Central memory CD8-positive, alpha-beta T cell (primary cell): ENCODE measurements around the gene MIS12.

ENCODE experiments used
- ATAC-seq: fragments of 150-1000 bp; cut with Tn5 transposase; replicated peaks from 2 replicates; pipeline ENCODE4 v1.10.0; 2022; ENCODE audit warnings: mild to moderate bottlenecking, moderate FRiP score, moderate number of reproducible peaks; ENCODE audit not compliant: poor library complexity, severe bottlenecking; ENCODE audit errors: extremely low read depth
- DNase-seq, 2 donors: peaks; one replicate each; pipeline ENCODE4 v3.0.0; 2021; ENCODE audit warnings: low spot score in 2 of 2
- H3K27ac Mint-ChIP-seq: one replicate; pipeline ENCODE4 v1.8.0; 2022; ENCODE audit warnings: low read depth, mild to moderate bottlenecking, moderate library complexity, mixed read lengths
- H3K27me3 Mint-ChIP-seq: one replicate; pipeline ENCODE4 v1.8.0; 2022; ENCODE audit warnings: mixed read lengths
- H3K36me3 Mint-ChIP-seq: one replicate; pipeline ENCODE4 v1.8.0; 2022; ENCODE audit warnings: mild to moderate bottlenecking, moderate library complexity, mixed read lengths; ENCODE audit not compliant: insufficient read depth
- H3K4me1 Mint-ChIP-seq: one replicate; pipeline ENCODE4 v1.8.0; 2022; ENCODE audit warnings: mixed read lengths
- H3K4me3 Mint-ChIP-seq: one replicate; pipeline ENCODE4 v1.8.0; 2022; ENCODE audit warnings: mild to moderate bottlenecking, moderate library complexity, mixed read lengths
- H3K9me3 Mint-ChIP-seq: one replicate; pipeline ENCODE4 v1.8.0; 2022; ENCODE audit warnings: mixed read lengths

Gene MIS12, protein sequence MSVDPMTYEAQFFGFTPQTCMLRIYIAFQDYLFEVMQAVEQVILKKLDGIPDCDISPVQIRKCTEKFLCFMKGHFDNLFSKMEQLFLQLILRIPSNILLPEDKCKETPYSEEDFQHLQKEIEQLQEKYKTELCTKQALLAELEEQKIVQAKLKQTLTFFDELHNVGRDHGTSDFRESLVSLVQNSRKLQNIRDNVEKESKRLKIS

DNA sequence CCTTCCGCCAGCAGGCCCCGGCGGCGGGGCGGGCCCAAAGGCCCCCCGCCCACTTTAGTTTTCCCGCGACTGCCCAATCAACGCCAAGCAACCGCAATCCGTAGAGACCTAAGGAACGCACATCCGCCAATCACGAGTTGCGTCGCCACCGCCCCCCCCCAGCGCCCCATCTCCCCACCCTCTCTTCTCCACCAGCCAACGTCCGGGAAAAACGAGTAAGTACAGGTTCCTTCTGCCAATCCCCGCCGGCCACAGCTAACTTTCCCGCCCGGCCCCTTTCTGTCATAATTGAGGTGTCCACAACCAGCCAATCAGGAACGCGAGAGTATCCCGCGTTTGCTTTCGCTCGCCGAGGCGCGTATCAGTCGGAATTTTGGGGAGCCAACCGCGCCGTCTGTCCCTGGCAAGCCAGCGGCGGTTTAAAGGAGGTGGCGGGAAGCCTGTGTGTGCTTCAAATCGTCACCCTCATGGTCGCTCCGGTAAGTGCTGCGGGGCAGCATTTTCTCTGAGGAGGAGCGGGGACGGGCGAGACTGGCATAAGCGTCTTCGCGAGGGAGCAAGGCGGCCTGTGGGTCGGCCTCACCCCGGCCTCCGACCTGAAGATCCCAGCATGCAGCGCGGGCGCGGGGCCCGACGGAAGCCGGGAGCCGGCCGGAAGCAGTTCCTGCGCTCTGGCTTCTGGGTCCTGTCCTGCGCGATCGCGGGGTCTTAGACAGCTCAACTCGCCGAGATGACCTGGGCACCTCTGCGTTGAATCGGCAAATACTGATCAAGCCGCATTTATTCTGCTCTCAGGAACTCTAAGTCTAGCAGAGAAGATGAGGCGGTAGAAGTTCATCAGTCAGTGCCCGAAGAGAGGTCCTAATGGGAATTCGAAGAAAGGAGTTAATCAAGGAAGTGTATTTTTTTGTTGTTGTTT, at the start of gene MIS12:
Gene MIS12 (plus strand): TSS at position 361 of the 919 bp plus-strand sequence. CDS start 2,297 bp downstream, outside the sequence.
- H3K27ac Mint-ChIP-seq, result peak within 1 kb of the TSS; percentile 97
- H3K4me3 Mint-ChIP-seq, result peak within 1 kb of the TSS; percentile 93
- DNase-seq (peak; percentile 86 to 96), ATAC-seq (peak; percentile 88)
- H3K36me3 Mint-ChIP-seq, result peaks cover 51% of the 10 kb centered on the region
- H3K4me1 Mint-ChIP-seq, result peaks cover 37% of the 10 kb centered on the region
- H3K27me3 Mint-ChIP-seq, result no peaks in the 10 kb centered on the region
- H3K9me3 Mint-ChIP-seq, result no peaks in the 10 kb centered on the region

DNA sequence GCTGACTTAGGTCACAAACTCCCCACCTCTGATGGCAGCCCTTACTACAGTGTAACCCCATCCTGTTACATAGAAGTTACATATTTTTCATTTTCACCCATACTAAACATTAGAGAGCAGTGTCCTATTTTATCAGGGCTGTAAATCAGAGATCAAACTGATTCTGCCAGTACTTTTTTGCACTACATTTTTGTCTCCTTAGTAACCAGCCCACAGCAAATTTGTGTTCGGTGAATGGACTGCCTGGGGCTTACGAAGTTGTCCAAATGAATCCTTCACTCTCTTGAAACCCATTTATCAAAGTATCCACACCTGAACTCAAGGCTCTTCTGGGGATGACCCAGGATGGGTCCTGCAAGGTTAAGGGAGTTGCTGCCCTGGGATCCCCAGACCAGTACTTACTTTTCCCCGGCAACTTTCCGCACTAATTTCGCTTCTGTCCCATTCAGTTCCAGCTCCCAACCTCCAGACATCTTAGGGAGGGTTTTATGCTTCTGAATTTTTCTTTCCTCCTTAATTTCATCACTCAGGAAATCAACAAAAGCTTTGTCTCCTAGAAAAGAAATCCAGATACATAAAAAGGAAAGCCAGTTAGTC, 48.5 kb upstream of the MIS12 start:
- no peak for ATAC-seq
- Mint-ChIP-seq H3K4me3 (peak overlapping the region; percentile 76), H3K27me3 (no peaks in the 10 kb centered on the region), H3K36me3 (peaks cover 41% of the 10 kb centered on the region), H3K4me1 (peaks cover 16% of the 10 kb centered on the region), H3K27ac (peak overlapping the region; percentile 81), H3K9me3 (no peaks in the 10 kb centered on the region)
- no peak for DNase-seq

DNA sequence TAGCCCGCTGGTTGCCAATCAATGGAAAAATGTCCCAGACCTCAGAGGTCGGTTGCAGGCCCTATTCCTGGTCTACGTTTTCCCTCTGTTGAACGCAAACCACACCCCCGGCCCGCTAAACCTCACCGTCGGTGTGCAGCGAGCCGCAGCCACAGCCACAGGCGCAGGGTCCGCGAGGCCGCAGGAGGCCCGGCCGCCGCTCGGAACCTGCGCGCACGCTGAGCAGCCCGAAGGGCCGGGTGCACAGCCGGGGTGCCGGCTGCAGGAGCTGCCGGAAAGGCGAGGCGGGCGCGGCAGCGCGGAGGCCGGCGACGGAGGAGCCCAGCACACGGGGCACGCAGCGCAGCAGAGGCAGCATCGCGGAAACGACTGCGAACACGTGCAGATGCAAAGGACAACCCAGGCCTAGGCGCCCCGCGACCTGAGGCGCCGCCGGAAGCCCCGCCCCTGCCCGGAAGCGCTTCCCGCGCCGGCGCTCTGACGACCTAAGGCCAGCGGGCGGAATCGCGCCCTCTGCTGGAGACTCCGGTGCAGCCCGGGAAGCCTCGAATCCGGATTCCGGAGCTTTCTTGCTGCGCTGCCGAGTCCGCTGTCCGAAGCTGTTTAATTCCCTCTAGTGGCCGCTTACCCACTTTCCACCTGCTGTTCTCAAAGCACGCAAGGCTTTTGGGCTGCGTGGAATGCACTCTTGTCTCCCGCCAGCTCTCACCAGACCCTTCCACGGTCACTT, 47.5 kb upstream of the MIS12 start, which contains the start of gene C1QBP:
Gene C1QBP (minus strand): TSS at position 440 of the 730 bp plus-strand sequence. CDS start 82 bp downstream, at position 358.
- H3K36me3 Mint-ChIP-seq, result peaks cover 31% of the 10 kb centered on the region

DNA sequence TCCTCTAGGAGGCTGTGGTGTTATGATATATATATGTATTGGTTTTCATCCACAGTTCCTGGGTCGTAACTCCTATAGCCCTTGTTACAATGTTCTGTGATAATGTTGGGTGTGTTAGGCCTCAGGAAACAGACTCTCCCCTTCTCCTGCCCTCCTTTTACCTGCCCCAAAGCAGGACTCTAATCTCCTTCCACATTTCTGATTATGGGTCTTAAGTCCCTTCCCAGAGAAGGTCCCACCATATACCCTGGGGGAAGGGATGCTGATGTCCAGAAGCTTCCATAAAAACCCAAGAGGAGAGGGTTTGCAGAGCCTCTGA, 47.0 kb upstream of the MIS12 start:
- H3K4me3 Mint-ChIP-seq, result peak overlapping the region; percentile 76

More for the DNA sequence above, 47.5 kb upstream of the MIS12 start, which contains the start of gene C1QBP:
- ATAC-seq, result peak; percentile 85
- Mint-ChIP-seq H3K4me3 (peak within 1 kb of the TSS; percentile 76), H3K4me1 (peaks cover 16% of the 10 kb centered on the region), H3K27me3 (no peaks in the 10 kb centered on the region), H3K27ac (peak within 1 kb of the TSS; percentile 89), H3K9me3 (no peaks in the 10 kb centered on the region)
- DNase-seq, result peak; percentile 91 to 97

DNA sequence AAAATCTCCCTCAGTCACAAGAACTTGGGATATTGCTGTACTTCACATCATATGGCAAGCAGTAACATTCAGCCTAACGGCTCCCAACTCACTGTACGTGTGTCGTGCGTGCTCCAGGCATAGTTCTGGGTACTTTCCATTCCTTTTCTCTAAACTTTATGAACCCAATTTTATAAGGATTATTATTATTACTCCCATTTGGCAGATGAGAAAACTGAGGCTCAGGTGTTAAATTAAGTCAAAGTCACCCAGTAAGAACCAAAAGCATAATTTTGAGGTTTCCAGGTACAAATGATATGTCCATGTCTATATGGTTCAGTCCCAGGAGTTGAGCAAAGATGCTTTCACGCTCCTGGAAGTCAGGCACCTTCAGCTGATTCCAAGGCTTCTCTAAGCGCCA, 42.6 kb upstream of the MIS12 start:
- H3K27ac Mint-ChIP-seq, result no peak overlapping the region
- no peaks in the 10 kb centered on the region for H3K27me3 Mint-ChIP-seq
- H3K9me3 Mint-ChIP-seq, result no peaks in the 10 kb centered on the region
- no peak overlapping the region for H3K4me3 Mint-ChIP-seq
- H3K4me1 Mint-ChIP-seq, result peaks cover 7% of the 10 kb centered on the region
- H3K36me3 Mint-ChIP-seq, result peaks cover 21% of the 10 kb centered on the region
- no peak for ATAC-seq
- no peak for DNase-seq

More for the DNA sequence above, 47.0 kb upstream of the MIS12 start:
- H3K27ac Mint-ChIP-seq, result peak overlapping the region; percentile 89
- H3K27me3 Mint-ChIP-seq, result no peaks in the 10 kb centered on the region
- H3K9me3 Mint-ChIP-seq, result no peaks in the 10 kb centered on the region
- ATAC-seq (no peak), DNase-seq (no peak)
- H3K36me3 Mint-ChIP-seq, result peaks cover 29% of the 10 kb centered on the region
- peaks cover 16% of the 10 kb centered on the region for H3K4me1 Mint-ChIP-seq

DNA sequence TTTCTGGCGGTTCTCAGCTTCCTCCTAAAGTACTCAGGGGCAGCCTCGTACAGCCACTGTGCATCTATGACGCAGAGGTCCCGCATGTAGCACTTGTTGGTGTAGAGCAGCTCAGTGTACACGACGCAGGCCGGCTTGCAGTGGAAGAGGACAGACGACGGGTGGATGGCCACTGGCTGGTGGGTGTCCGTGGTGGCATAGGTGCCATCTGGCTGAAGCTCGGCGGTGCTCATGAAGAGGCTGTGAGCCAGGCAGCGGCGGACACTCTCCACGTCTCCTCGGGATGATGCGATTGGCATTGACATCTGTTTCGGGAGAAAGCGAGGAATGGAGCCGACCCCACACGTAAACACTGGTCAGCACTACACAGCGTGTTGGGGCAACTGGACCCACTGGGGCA, 42.2 kb upstream of the MIS12 start:
- H3K27ac Mint-ChIP-seq, result no peak overlapping the region
- H3K9me3 Mint-ChIP-seq, result no peaks in the 10 kb centered on the region
- no peaks in the 10 kb centered on the region for H3K27me3 Mint-ChIP-seq
- H3K36me3 Mint-ChIP-seq, result peaks cover 20% of the 10 kb centered on the region
- no peak overlapping the region for H3K4me3 Mint-ChIP-seq
- H3K4me1 Mint-ChIP-seq, result peaks cover 6% of the 10 kb centered on the region
- DNase-seq (no peak), ATAC-seq (no peak)

DNA sequence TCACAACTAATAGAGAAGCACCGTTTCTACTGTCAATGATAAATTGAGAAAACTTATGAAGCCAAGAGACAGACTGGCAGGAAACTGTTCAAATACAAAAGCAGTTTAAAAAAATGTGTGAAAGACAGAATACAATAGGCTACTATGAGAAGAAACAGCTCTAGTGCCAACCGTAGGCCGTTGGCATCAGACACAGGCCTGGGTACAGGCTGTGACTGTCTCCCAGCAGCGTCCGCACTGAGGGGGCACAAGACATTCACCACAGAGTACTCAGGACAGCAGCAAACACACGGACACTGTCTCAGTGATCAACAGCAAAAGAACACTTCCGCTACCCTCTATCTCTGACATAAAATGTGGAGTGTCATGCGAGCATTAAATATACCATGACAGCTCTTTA, 39.6 kb upstream of the MIS12 start:
- Mint-ChIP-seq H3K9me3 (no peaks in the 10 kb centered on the region), H3K27me3 (no peaks in the 10 kb centered on the region), H3K4me3 (no peak overlapping the region), H3K36me3 (peaks cover 26% of the 10 kb centered on the region), H3K4me1 (no peaks in the 10 kb centered on the region), H3K27ac (no peak overlapping the region)
- DNase-seq (no peak), ATAC-seq (no peak)

DNA sequence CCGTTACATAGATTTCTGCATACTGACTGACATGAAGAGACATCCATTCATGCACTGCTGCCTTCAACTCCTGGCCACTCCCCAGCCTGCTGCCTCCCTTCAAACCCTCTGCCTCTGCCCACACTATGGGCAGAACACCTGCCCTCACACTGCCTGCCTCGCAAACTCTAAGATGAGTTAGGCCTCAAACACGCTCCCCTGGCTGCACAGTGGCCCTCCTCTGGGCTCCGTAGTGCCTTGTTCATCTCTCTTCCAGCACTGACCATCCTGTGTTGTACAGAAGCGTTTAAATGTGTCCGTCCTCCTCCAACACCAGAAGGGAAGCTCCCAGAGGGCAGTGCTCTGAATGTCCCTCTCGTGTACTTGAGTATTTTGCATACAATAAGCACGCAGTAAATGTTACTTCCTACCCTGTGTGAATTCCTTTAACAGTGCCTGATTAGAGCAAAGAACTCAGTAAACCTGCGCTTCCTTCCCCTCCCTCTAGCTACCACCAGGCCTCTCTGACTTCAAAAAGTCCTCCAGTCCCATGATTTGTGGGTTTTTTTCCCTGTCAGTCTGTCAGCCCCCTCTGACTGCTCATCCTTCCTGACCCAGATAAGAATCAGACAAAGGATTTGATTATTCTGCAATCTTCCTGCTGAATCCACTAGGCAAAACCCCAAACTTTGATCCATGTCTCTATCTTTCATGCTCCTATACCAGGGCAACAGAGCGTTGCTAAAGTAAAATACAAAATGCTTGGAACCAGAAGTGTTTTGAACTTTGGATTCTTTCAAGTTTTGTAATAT, 21.5 kb upstream of the MIS12 start:
- H3K9me3 Mint-ChIP-seq, result no peaks in the 10 kb centered on the region
- DNase-seq (no peak), ATAC-seq (no peak)
- H3K36me3 Mint-ChIP-seq, result peaks cover 19% of the 10 kb centered on the region
- H3K27me3 Mint-ChIP-seq, result no peaks in the 10 kb centered on the region
- peak overlapping the region; percentile 53 for H3K27ac Mint-ChIP-seq
- peaks cover 37% of the 10 kb centered on the region for H3K4me1 Mint-ChIP-seq
- H3K4me3 Mint-ChIP-seq, result no peak overlapping the region

DNA sequence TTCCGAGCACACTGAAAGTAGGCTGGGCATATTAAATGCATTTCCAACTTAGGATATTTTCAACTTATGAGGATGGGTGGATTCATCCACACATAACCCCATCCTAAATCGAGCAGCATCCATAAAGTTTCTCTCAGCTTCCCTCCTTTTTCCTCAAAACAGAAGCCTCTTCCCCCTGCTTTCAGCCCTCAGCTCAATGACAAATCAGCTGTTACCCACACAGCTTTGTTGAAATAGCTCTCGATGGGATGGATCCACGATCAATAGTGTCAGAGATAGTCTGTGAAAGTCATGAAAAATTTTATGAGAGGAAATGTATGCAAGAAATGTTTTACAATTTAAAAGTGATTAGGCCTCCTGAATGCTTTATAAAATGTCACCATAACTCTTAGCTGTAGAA, 20.1 kb upstream of the MIS12 start:
- Mint-ChIP-seq H3K36me3 (peaks cover 10% of the 10 kb centered on the region), H3K27ac (no peak overlapping the region), H3K9me3 (no peaks in the 10 kb centered on the region), H3K27me3 (no peaks in the 10 kb centered on the region), H3K4me1 (peaks cover 37% of the 10 kb centered on the region), H3K4me3 (no peak overlapping the region)
- no peak for ATAC-seq
- DNase-seq, result no peak

DNA sequence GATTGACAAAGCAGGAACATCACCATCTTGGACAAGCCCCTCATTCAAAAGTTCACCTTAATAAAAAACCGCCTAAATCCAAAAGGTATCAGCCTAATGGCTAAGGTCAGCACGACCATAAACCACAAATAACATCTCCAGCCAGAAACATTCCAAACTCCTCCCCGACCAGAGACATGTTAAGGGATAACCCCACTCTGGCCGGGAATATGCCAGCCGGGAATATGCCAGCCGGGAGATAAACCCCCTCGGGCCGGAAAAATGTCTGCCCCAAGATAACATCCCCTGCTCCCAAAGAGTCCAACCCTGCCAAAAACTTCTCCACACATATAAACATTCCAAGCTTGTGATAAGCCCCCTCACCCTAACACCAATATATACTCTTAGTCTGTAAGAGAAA, 18.9 kb upstream of the MIS12 start:
- Mint-ChIP-seq H3K27ac (peak overlapping the region; percentile 50), H3K4me1 (peaks cover 37% of the 10 kb centered on the region), H3K9me3 (no peaks in the 10 kb centered on the region), H3K4me3 (peak overlapping the region; percentile 73), H3K36me3 (peaks cover 13% of the 10 kb centered on the region), H3K27me3 (no peaks in the 10 kb centered on the region)
- no peak for DNase-seq
- ATAC-seq, result no peak

DNA sequence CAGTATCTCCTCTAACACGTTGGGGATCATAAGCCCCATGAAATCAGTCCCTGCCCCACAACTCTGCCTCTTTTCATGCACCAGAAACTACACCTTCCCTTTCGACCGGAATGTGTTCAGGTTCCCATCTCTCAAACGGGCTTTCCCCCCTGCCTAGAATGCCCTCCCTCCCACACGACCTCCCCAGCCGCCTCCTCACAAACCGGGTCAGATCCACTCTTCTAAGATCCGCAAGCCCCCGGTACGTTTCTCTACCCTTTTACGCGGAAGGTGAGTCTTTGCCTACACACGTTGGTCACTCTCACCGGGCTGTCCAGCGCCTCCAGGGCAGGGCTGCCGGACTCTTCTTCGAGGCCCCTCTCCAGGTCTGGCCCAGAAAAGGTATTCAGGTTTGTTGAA, 18.3 kb upstream of the MIS12 start:
- peaks cover 37% of the 10 kb centered on the region for H3K4me1 Mint-ChIP-seq

More for the DNA sequence above, 18.3 kb upstream of the MIS12 start:
- ATAC-seq (peak; percentile 35), DNase-seq (no peak)
- H3K4me3 Mint-ChIP-seq, result peak overlapping the region; percentile 73
- peaks cover 15% of the 10 kb centered on the region for H3K36me3 Mint-ChIP-seq
- peak overlapping the region; percentile 50 for H3K27ac Mint-ChIP-seq
- no peaks in the 10 kb centered on the region for H3K27me3 Mint-ChIP-seq
- H3K9me3 Mint-ChIP-seq, result no peaks in the 10 kb centered on the region
